Tibial nerve (tissue), 4 donors: ENCODE results near the gene DZANK1. TPM values are rescaled to one million over a fixed set of nuclear protein-coding genes. Genes with fewer than 3 reads are reported as not detected.
"Not testable (repeated sequence)": the region's sequence is repeated elsewhere in the genome, so short reads cannot be mapped to it uniquely, and the experiment has no call there.

ENCODE experiments used
- DNase-seq, 2 donors: peaks; one replicate each; pipeline ENCODE4 v3.0.0-alpha.2; 2019; ENCODE audit warnings: low spot score in 2 of 2
- H3K27ac ChIP-seq, 4 donors: fragments of 200-600 bp; sonication (generic) in 3 of 4; one replicate each; pipeline ENCODE4 v1.5.1; 2017 to 2019; ENCODE audit warnings: mild to moderate bottlenecking in 1 of 4
- H3K27me3 ChIP-seq, 2 donors: fragments of 200-600 bp; sonication (generic) in 1 of 2; one replicate each; pipeline versions ENCODE4 v1.5.1 to v1.6.0; 2017 to 2019
- H3K36me3 ChIP-seq, 3 donors: fragments of 200-600 bp; sonication (generic); one replicate each; pipeline ENCODE4 v1.5.1; 2018 to 2019
- H3K4me1 ChIP-seq, 4 donors: fragments of 200-600 bp; sonication (generic) in 3 of 4; one replicate each; pipeline ENCODE4 v1.5.1; 2017 to 2019
- H3K4me3 ChIP-seq, 4 donors: fragments of 200-600 bp; sonication (generic) in 3 of 4; one replicate each; pipeline ENCODE4 v1.5.1; 2017 to 2019; ENCODE audit warnings: mild to moderate bottlenecking in 1 of 4, moderate library complexity in 1 of 4
- H3K9me3 ChIP-seq, 4 donors: fragments of 200-600 bp; sonication (generic) in 3 of 4; one replicate each; pipeline ENCODE4 v1.5.1; 2017 to 2019
- EP300 ChIP-seq, 2 donors: sonication (generic); formaldehyde crosslinking; IDR thresholded peaks; one replicate each; pipeline ENCODE4 v1.6.1; 2017; ENCODE audit warnings: antibody characterized with exemption in 2 of 2, mild to moderate bottlenecking in 1 of 2
- POLR2A ChIP-seq, 2 donors: fragments of 450-650 bp; IDR thresholded peaks; one replicate each; pipeline ENCODE4 v1.6.1; 2017; ENCODE audit warnings: antibody characterized with exemption in 2 of 2, mild to moderate bottlenecking in 2 of 2, moderate library complexity in 2 of 2
- WGBS, 2 donors: methylation state at CpG; one replicate each; pipeline ENCODE4 v1.1.5; 2018; 5-methylcytosine and 5-hydroxymethylcytosine counted together
- total RNA-seq, 4 donors: library from RNA; depleted of rRNA; stranded (reverse); fragments of >200 nt; gene quantifications; one replicate each; pipeline ENCODE4 v1.1.0, GENCODE V29; 2016
- TF ChIP-seq, protein P1 (sequence below), 5 experiments: fragments of 200-600 bp in 3 of 5; fragments of 450-650 bp in 2 of 5; sonication (generic) in 3 of 5; IDR thresholded peaks; one replicate each; pipeline ENCODE4 v1.5.1; 2016 to 2019; ENCODE audit warnings: antibody characterized with exemption in 5 of 5, mild to moderate bottlenecking in 3 of 5, moderate library complexity in 2 of 5

The DZANK1 gene
- total RNA-seq, 4 donors from 2014 or later = 1.6 to 4.2 (median 2.8) TPM

DNA sequence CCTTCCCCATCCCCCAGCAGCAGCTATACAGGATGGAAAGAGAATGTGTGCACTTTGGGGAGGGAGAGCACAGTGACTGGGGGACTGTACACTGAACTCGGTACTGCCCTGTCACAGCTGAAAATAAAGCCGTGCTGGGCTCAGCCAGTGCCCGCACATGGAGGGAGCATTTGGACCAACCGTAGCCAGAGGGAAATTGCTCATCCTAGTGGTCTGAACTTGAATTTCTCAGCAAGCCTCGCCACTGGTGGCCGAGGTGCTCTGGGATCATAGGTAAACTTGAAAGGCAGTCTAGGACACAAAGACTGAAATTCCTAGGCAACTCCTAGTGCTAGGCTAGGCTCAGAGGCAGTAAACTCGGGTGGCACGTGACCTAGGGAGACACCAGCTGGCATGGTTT is 61.0 kb downstream of the DZANK1 start:
- TF ChIP-seq, protein P1, sequence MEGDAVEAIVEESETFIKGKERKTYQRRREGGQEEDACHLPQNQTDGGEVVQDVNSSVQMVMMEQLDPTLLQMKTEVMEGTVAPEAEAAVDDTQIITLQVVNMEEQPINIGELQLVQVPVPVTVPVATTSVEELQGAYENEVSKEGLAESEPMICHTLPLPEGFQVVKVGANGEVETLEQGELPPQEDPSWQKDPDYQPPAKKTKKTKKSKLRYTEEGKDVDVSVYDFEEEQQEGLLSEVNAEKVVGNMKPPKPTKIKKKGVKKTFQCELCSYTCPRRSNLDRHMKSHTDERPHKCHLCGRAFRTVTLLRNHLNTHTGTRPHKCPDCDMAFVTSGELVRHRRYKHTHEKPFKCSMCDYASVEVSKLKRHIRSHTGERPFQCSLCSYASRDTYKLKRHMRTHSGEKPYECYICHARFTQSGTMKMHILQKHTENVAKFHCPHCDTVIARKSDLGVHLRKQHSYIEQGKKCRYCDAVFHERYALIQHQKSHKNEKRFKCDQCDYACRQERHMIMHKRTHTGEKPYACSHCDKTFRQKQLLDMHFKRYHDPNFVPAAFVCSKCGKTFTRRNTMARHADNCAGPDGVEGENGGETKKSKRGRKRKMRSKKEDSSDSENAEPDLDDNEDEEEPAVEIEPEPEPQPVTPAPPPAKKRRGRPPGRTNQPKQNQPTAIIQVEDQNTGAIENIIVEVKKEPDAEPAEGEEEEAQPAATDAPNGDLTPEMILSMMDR (IDR thresholded peaks at IDR 0.05) = no peak
- TF ChIP-seq POLR2A (IDR thresholded peaks at IDR 0.05) (no peak), EP300 (IDR thresholded peaks at IDR 0.05) (no peak)
- Histone ChIP-seq H3K4me3 (no peak overlapping the region), H3K27me3 (no peaks in the 10 kb centered on the region), H3K4me1 (no peaks in the 10 kb centered on the region), H3K9me3 (peaks cover 0 to 15% (median 0%) of the 10 kb centered on the region in 4 donors), H3K36me3 (peaks cover 0 to 52% (median 0%) of the 10 kb centered on the region in 3 donors), H3K27ac (no peak overlapping the region)
- WGBS, 2 donors = 88 to 92% methylated on average over 8 of the region's 8 CpGs
- DNase-seq = no peak

DNA sequence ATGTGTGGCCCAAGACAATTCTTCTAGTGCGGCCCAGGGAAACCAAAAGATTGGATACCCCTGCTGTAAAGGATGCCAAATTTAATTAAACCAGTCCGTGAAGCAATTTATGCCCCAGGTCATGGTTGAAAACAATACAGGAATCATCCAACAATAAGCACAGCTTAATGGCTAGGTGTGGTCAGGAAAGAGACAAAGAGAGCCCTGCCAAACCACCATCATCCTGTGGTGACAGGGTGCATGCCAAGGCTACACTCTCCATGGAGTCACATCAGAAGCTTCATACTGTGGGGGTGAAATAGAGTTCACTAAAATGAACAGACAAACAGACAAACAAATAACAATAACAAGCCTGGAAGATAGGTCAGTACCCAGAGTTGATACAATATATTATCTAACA is 62.7 kb downstream of the DZANK1 start:
- DNase-seq = no peak
- 75 to 81% methylated on average over 2 of the region's 2 CpGs for WGBS, 2 donors
- Histone ChIP-seq H3K27ac (no peak overlapping the region), H3K9me3 (peaks cover 0 to 15% (median 0%) of the 10 kb centered on the region in 4 donors), H3K4me3 (no peak overlapping the region), H3K27me3 (no peaks in the 10 kb centered on the region), H3K36me3 (peaks cover 0 to 66% (median 0%) of the 10 kb centered on the region in 3 donors), H3K4me1 (no peaks in the 10 kb centered on the region)
- TF ChIP-seq POLR2A (IDR thresholded peaks at IDR 0.05) (no peak), EP300 (IDR thresholded peaks at IDR 0.05) (no peak)
- TF ChIP-seq, protein P1 (IDR thresholded peaks at IDR 0.05) = no peak

DNA sequence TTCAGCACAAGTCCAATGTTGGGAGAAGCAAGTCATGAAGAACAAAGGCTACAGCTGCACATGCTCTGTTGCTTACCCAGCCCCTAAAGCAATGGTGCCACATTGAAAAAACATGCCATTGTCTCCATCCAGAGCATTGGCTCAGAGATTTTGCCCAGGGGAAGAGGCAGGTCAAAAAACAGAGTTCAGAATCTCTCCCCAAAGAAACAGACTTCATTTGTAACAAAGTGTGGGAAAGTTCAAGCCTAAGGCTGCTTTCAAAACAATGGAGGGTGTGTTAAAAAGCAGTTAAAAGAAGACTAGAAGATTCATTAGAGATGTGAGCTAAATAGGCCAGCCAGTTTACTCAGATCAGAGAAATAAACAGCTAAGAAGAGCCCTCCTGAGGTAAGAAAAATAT is 63.6 kb downstream of the DZANK1 start:
- TF ChIP-seq POLR2A (IDR thresholded peaks at IDR 0.05) (no peak), EP300 (IDR thresholded peaks at IDR 0.05) (no peak)
- TF ChIP-seq, protein P1 (IDR thresholded peaks at IDR 0.05) = no peak
- Histone ChIP-seq H3K27ac (no peak overlapping the region), H3K9me3 (peaks cover 0 to 15% (median 0%) of the 10 kb centered on the region in 4 donors), H3K4me3 (no peak overlapping the region), H3K36me3 (peaks cover 0 to 70% (median 0%) of the 10 kb centered on the region in 3 donors), H3K27me3 (no peaks in the 10 kb centered on the region), H3K4me1 (no peaks in the 10 kb centered on the region)
- DNase-seq = no peak

DNA sequence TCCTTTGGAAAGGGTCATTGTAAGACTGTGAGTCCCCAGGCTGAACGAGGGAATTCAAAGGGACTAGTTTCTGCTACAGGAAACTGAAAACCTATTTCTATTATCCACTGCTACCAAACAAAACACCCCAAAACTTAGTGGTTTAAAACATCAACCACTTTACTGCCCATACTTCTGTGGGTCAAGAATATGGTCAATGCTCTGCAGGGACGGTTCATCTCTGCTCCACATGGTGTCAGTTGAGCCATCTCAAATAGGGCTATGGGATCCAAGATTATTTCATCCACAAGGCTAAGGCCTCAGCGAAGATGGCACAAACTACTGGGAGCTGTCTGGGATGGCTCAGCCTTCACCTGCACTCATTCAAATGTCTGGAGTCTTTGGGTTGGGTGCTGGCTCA is 65.5 kb downstream of the DZANK1 start:
- WGBS, 2 donors = 95 to 97% methylated on average over 3 of the region's 3 CpGs
- Histone ChIP-seq H3K36me3 (peaks cover 0 to 69% (median 0%) of the 10 kb centered on the region in 3 donors), H3K4me1 (no peaks in the 10 kb centered on the region), H3K9me3 (peaks cover 0 to 15% (median 0%) of the 10 kb centered on the region in 4 donors), H3K27ac (no peak overlapping the region), H3K4me3 (no peak overlapping the region), H3K27me3 (no peaks in the 10 kb centered on the region)
- TF ChIP-seq EP300 (IDR thresholded peaks at IDR 0.05) (no peak), POLR2A (IDR thresholded peaks at IDR 0.05) (no peak)
- TF ChIP-seq, protein P1 (IDR thresholded peaks at IDR 0.05) = no peak
- DNase-seq = no peak

DNA sequence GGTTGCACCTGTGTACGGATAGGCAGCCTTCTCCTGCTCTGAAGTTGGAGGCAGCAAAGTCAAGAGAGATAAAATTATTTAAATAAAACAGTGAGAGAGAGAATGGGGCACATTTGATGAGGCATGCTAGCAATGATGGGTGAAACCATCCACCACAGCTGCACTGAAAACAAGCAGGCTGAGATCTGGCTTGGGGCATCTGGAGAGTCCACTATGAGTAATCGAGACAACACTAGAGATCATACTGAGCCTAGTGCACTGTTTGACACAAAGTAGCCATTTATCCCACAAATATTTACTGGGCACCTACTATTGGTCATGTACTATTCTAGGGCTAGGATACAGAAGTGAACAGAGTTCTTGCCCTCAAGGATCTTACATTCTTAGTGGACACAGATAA is 66.4 kb downstream of the DZANK1 start:
- Histone ChIP-seq H3K4me1 (no peaks in the 10 kb centered on the region), H3K27me3 (no peaks in the 10 kb centered on the region), H3K27ac (no peak overlapping the region), H3K9me3 (peaks cover 0 to 15% (median 0%) of the 10 kb centered on the region in 4 donors), H3K4me3 (no peak overlapping the region), H3K36me3 (peaks cover 0 to 61% (median 0%) of the 10 kb centered on the region in 3 donors)
- TF ChIP-seq EP300 (IDR thresholded peaks at IDR 0.05) = no peak
- TF ChIP-seq POLR2A (IDR thresholded peaks at IDR 0.05) = no peak
- TF ChIP-seq, protein P1 (IDR thresholded peaks at IDR 0.05) = no peak
- no peak for DNase-seq
- 100% methylated on average over 2 of the region's 2 CpGs for WGBS, 2 donors

DNA sequence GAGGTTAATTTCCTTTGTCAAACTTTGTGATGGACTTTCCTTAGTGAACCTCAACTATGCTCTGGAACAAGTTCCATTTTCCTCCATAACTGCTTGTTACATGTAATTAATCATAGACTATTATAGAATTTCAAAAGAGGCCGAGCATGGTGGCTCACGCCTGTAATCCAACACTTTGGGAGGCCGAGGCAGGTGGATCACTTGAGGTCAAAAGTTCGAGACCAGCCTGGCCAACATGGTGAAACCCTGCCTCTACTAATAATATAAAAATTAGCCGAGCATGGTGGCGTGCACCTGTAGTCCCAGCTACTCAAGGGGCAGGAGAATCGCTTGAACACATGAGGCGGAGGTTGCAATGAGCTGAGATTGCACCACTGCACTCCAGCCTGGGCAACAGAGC is 68.1 kb downstream of the DZANK1 start:
- 97% methylated on average over 8 of the region's 8 CpGs for WGBS, 2 donors
- H3K36me3 ChIP-seq = peaks cover 0 to 58% (median 0%) of the 10 kb centered on the region in 3 donors
- H3K27ac ChIP-seq, H3K4me1 ChIP-seq, DNase-seq, H3K27me3 ChIP-seq, H3K4me3 ChIP-seq: not testable (repeated sequence)
- peaks cover 0 to 15% (median 0%) of the 10 kb centered on the region in 4 donors for H3K9me3 ChIP-seq
